ENCODE measurements around the gene HEXIM1.

GRCh38 chr17:45115015-45115625, 33.2 kb upstream of the HEXIM1 start:
- TF ChIP-seq POLR2AphosphoS5 (IDR thresholded peaks at IDR 0.05; ENCODE audit: borderline replicate concordance, low read depth, low read length), result no peak
- no peak for TF ChIP-seq EZH2 (IDR thresholded peaks at IDR 0.05)
- TF ChIP-seq FOXP2 (optimal IDR thresholded peaks at IDR 0.05; ENCODE audit: control extremely low read depth, extremely low read length, insufficient read depth), result no peak
